Progenitor cell of endocrine pancreas (in vitro differentiated cells): ENCODE data around the gene DYNC1H1. TPM values are rescaled to one million over a fixed set of nuclear protein-coding genes. Genes with fewer than 3 reads are reported as not detected.

ENCODE experiments used
- DNase-seq: peaks from one replicate; pipeline ENCODE4 v3.0.0; 2021; ENCODE audit warnings: low spot score; ENCODE audit not compliant: unreplicated experiment
- H3K27ac Mint-ChIP-seq: 2 replicates; pipeline ENCODE4 v1.8.0; 2021; ENCODE audit warnings: mild to moderate bottlenecking, moderate library complexity, mixed read lengths
- H3K27me3 Mint-ChIP-seq: 2 replicates; pipeline ENCODE4 v1.8.0; 2021; ENCODE audit warnings: mixed read lengths
- H3K36me3 Mint-ChIP-seq: 2 replicates; pipeline ENCODE4 v1.8.0; 2022; ENCODE audit warnings: mixed read lengths; ENCODE audit not compliant: insufficient read depth
- H3K4me1 Mint-ChIP-seq: 2 replicates; pipeline ENCODE4 v1.8.0; 2021; ENCODE audit warnings: low read depth, mixed read lengths
- H3K4me3 Mint-ChIP-seq: 2 replicates; pipeline ENCODE4 v1.8.0; 2021; ENCODE audit warnings: low read depth, mild to moderate bottlenecking, moderate library complexity, mixed read lengths
- H3K9me3 Mint-ChIP-seq: 2 replicates; pipeline ENCODE4 v1.8.0; 2021; ENCODE audit warnings: low read depth, mixed read lengths
- total RNA-seq: library from RNA; stranded (reverse); gene quantifications from 2 replicates; pipeline ENCODE4 v1.2.1, GENCODE V29; 2021
- TF ChIP-seq, protein P1 (sequence below): fragments of 200-600 bp; sonication (generic); IDR thresholded peaks from one replicate; pipeline ENCODE4 v1.5.0; 2021; ENCODE audit warnings: antibody characterized with exemption, mild to moderate bottlenecking; ENCODE audit not compliant: unreplicated experiment

Gene DYNC1H1
- total RNA-seq, 1 donor from 2014 or later, result 501 TPM

DNA sequence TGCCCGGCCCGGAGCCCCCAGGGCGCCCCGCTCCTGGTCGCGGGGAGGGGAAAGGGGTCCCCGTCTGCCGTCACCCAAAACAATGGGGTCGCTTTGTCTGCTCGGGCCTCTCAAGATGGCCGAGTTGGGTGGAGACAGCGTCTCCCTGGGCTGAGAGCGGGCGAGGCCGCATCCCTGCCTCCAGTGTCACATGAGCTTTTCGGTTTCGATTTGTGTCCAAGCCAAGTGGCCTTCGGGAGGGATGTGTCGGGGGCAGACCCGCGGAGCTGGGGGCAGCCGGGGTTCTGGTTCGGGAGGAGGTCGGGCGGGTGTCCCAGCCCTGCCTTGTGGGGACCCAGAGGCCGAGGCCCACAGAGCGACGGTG, 790 bp downstream of the DYNC1H1 start:
- H3K36me3 Mint-ChIP-seq, result peaks cover 3% of the 10 kb centered on the region
- H3K27ac Mint-ChIP-seq, result peak overlapping the region; percentile 94
- H3K9me3 Mint-ChIP-seq, result no peaks in the 10 kb centered on the region
- DNase-seq, result peak; percentile 37
- peaks cover 9% of the 10 kb centered on the region for H3K27me3 Mint-ChIP-seq
- H3K4me1 Mint-ChIP-seq, result peaks cover 19% of the 10 kb centered on the region
- TF ChIP-seq, protein P1, sequence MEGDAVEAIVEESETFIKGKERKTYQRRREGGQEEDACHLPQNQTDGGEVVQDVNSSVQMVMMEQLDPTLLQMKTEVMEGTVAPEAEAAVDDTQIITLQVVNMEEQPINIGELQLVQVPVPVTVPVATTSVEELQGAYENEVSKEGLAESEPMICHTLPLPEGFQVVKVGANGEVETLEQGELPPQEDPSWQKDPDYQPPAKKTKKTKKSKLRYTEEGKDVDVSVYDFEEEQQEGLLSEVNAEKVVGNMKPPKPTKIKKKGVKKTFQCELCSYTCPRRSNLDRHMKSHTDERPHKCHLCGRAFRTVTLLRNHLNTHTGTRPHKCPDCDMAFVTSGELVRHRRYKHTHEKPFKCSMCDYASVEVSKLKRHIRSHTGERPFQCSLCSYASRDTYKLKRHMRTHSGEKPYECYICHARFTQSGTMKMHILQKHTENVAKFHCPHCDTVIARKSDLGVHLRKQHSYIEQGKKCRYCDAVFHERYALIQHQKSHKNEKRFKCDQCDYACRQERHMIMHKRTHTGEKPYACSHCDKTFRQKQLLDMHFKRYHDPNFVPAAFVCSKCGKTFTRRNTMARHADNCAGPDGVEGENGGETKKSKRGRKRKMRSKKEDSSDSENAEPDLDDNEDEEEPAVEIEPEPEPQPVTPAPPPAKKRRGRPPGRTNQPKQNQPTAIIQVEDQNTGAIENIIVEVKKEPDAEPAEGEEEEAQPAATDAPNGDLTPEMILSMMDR, result no peak
- peak overlapping the region; percentile 87 for H3K4me3 Mint-ChIP-seq

DNA sequence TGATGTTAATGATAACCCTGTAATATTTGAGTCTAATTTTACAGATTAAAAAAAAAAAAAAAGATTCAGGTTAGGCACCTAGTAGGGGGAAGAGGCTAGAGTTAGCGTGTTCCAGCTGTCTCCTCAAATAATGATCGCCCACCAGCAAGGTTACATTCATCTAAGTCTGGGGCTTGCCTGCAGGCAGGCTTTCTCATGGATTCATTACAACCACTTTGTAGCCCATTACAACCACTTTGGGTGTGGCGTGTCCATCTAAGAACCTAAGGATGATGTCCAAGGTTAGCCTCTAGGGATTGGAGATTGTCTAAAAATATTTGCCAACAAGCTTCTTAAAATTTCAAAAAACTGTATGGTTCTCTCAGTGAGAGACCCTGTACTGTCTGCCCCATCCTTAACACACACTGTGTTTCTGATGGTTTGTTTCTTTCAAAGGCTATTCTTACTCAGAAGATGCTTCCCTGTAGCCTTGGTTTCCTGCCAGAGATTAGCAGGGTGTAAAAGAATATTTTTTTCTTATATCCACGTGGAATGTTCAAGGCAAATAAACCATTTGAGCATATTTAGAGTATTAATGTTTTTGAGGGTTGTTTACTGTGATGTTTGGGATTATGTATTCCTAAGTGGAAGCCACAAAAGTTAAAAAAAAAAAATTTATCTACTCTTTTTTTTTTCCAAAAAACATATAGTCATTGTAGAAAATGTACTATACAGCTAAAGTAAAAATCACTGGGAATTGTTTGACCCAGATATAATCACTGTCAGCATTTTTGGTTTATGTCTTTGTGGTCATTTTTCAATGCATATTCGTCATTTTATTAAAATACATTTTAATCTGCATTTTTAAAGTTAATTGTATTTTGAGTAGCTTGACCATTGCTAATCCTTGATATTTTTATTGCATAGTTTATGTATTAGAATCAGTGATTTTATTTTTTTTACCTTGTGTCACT, 1.7 kb downstream of the DYNC1H1 start:
- TF ChIP-seq, protein P1, result no peak
- Mint-ChIP-seq H3K4me1 (peaks cover 18% of the 10 kb centered on the region), H3K27me3 (peaks cover 9% of the 10 kb centered on the region), H3K4me3 (peak overlapping the region; percentile 87), H3K27ac (peak overlapping the region; percentile 94), H3K9me3 (no peaks in the 10 kb centered on the region), H3K36me3 (peaks cover 3% of the 10 kb centered on the region)
- DNase-seq, result no peak

- peak overlapping the region; percentile 35 for H3K4me3 Mint-ChIP-seq
- H3K9me3 Mint-ChIP-seq, result no peaks in the 10 kb centered on the region
- peaks cover 3% of the 10 kb centered on the region for H3K36me3 Mint-ChIP-seq
- H3K27ac Mint-ChIP-seq, result no peak overlapping the region
- no peak for DNase-seq
- TF ChIP-seq, protein P1, result no peak
- H3K27me3 Mint-ChIP-seq, result peaks cover 4% of the 10 kb centered on the region
- H3K4me1 Mint-ChIP-seq, result peaks cover 18% of the 10 kb centered on the region
Measured at GRCh38 chr14:101966742-101967141, 2.4 kb downstream of the DYNC1H1 start.

DNA sequence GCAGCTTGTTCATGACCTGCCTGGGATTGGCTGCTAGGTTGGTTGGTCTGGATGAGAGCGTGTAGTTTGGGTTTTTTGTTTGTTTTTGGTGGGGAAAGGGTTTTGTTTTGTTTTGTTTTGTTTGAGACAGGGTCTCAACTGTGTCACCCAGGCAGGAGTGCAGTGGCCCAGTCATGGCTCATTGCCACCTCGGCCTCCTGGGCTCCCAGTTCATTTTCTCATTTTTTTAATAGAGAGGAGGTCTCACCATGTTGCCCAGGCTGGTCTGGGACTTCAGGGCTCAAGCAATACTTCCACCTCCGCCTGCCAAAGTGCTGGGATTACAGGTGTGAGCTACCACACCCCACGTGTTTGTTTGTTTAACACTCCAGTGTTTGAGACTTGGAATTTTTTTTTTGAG, 3.8 kb downstream of the DYNC1H1 start:
- Mint-ChIP-seq H3K4me3 (no peak overlapping the region), H3K27me3 (no peaks in the 10 kb centered on the region), H3K4me1 (peaks cover 23% of the 10 kb centered on the region), H3K36me3 (peaks cover 3% of the 10 kb centered on the region), H3K27ac (peak overlapping the region; percentile 44), H3K9me3 (no peaks in the 10 kb centered on the region)
- no peak for DNase-seq
- TF ChIP-seq, protein P1, result no peak

GRCh38 chr14:101969481-101969880, 5.1 kb downstream of the DYNC1H1 start:
- H3K9me3 Mint-ChIP-seq, result no peaks in the 10 kb centered on the region
- DNase-seq, result no peak
- H3K4me3 Mint-ChIP-seq, result no peak overlapping the region
- peak overlapping the region; percentile 68 for H3K27ac Mint-ChIP-seq
- peaks cover 3% of the 10 kb centered on the region for H3K36me3 Mint-ChIP-seq
- TF ChIP-seq, protein P1, result no peak
- peaks cover 20% of the 10 kb centered on the region for H3K4me1 Mint-ChIP-seq
- H3K27me3 Mint-ChIP-seq, result no peaks in the 10 kb centered on the region
